Gastroesophageal sphincter (tissue), 4 donors: ENCODE measurements around the gene POFUT2. TPM values are rescaled to one million over a fixed set of nuclear protein-coding genes. Genes with fewer than 3 reads are reported as not detected.

Source experiments
- ATAC-seq: fragments of 150-250 bp; one replicate; pipeline ENCODE4 v1.9.1; 2016; ENCODE audit warnings: mild to moderate bottlenecking, moderate library complexity
- H3K27ac ChIP-seq, 4 donors: fragments of 200-600 bp; sonication (generic) in 3 of 4; 1 replicate in 3 of 4; 2 replicates in 1 of 4; pipeline ENCODE4 v1.5.1; 2016 to 2019
- H3K27me3 ChIP-seq: fragments of 200-600 bp; sonication (generic); one replicate; pipeline ENCODE4 v1.5.1; 2019
- H3K36me3 ChIP-seq, 2 donors: fragments of 200-600 bp; sonication (generic); one replicate each; pipeline ENCODE4 v1.5.1; 2019; ENCODE audit warnings: control low read depth in 1 of 2
- H3K4me1 ChIP-seq, 3 donors: fragments of 200-600 bp; sonication (generic); 1 replicate in 2 of 3; 2 replicates in 1 of 3; pipeline ENCODE4 v1.5.1; 2016 to 2019; ENCODE audit warnings: control low read depth in 2 of 3
- H3K4me3 ChIP-seq, 2 donors: fragments of 200-600 bp; sonication (generic); one replicate each; pipeline ENCODE4 v1.5.1; 2019; ENCODE audit warnings: mild to moderate bottlenecking in 1 of 2, moderate library complexity in 1 of 2
- H3K9me3 ChIP-seq, 3 donors: fragments of 200-600 bp; sonication (generic); one replicate each; pipeline ENCODE4 v1.5.1; 2017 to 2019; ENCODE audit warnings: control low read depth in 2 of 3
- EP300 ChIP-seq: sonication (generic); formaldehyde crosslinking; IDR thresholded peaks from one replicate; pipeline ENCODE4 v1.6.1; 2017; ENCODE audit warnings: antibody characterized with exemption, mild to moderate bottlenecking
- POLR2A ChIP-seq, 2 donors: fragments of 450-650 bp; IDR thresholded peaks; one replicate each; pipeline ENCODE4 v1.6.1; 2017; ENCODE audit warnings: antibody characterized with exemption in 2 of 2, mild to moderate bottlenecking in 2 of 2, moderate library complexity in 1 of 2
- POLR2AphosphoS5 ChIP-seq: sonication (generic); formaldehyde crosslinking; IDR thresholded peaks from one replicate; pipeline ENCODE4 v1.6.1; 2017; ENCODE audit warnings: antibody characterized with exemption
- WGBS, 2 donors: methylation state at CpG; one replicate each; pipeline ENCODE4 v1.1.5; 2018; ENCODE audit warnings: low coverage in 1 of 2; 5-methylcytosine and 5-hydroxymethylcytosine counted together
- total RNA-seq, 4 donors: library from RNA; depleted of rRNA; stranded (reverse); fragments of >200 nt; gene quantifications; one replicate each; pipeline ENCODE4 v1.1.0, GENCODE V29; 2016
- TF ChIP-seq, protein P1 (sequence below), 4 experiments: fragments of 200-600 bp in 2 of 4; fragments of 450-650 bp in 2 of 4; sonication (generic) in 1 of 4; IDR thresholded peaks; one replicate each; pipeline ENCODE4 v1.5.1; 2017 to 2019; ENCODE audit warnings: antibody characterized with exemption in 4 of 4, mild to moderate bottlenecking in 2 of 4, moderate library complexity in 2 of 4

Gene POFUT2
- total RNA-seq, 4 donors from 2014 or later: 17.6 to 31.1 (median 24.2) TPM

GRCh38 chr21:45235488-45235887, 52.2 kb downstream of the POFUT2 start:
- Histone ChIP-seq H3K9me3 (no peaks in the 10 kb centered on the region), H3K27me3 (peaks cover 41% of the 10 kb centered on the region), H3K4me1 (no peaks in the 10 kb centered on the region), H3K4me3 (no peak overlapping the region), H3K36me3 (no peaks in the 10 kb centered on the region), H3K27ac (no peak overlapping the region)
- no peak for TF ChIP-seq EP300
- no peak for TF ChIP-seq POLR2A (IDR thresholded peaks at IDR 0.05)
- TF ChIP-seq, protein P1, sequence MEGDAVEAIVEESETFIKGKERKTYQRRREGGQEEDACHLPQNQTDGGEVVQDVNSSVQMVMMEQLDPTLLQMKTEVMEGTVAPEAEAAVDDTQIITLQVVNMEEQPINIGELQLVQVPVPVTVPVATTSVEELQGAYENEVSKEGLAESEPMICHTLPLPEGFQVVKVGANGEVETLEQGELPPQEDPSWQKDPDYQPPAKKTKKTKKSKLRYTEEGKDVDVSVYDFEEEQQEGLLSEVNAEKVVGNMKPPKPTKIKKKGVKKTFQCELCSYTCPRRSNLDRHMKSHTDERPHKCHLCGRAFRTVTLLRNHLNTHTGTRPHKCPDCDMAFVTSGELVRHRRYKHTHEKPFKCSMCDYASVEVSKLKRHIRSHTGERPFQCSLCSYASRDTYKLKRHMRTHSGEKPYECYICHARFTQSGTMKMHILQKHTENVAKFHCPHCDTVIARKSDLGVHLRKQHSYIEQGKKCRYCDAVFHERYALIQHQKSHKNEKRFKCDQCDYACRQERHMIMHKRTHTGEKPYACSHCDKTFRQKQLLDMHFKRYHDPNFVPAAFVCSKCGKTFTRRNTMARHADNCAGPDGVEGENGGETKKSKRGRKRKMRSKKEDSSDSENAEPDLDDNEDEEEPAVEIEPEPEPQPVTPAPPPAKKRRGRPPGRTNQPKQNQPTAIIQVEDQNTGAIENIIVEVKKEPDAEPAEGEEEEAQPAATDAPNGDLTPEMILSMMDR (IDR thresholded peaks at IDR 0.05): no peak
- TF ChIP-seq POLR2AphosphoS5: no peak
- ATAC-seq: no peak
- 64 to 79% methylated on average over 6 of the region's 6 CpGs for WGBS, 2 donors

DNA sequence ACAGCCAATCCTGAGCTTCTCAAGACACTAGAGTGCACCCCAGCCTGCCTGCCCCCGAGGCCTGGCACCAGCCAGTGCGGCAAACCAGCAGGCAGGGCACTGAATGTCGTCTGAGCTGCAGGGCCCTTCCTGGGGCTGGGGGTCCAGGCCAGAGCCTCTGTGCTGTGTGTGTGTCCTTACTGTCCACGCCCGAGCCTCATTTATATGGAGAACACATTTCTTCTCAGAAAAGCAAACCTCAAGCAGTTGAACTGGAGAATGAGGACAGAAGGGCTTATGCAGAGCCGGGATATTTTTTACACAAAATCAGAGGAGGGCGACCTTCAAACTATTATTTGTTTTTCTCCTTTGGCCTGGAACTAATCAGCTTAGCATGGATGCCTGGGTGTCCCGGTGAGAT, 52.7 kb downstream of the POFUT2 start:
- no peak for TF ChIP-seq EP300
- no peak for TF ChIP-seq POLR2A (IDR thresholded peaks at IDR 0.05)
- TF ChIP-seq, protein P1 (IDR thresholded peaks at IDR 0.05): no peak
- TF ChIP-seq POLR2AphosphoS5: no peak
- WGBS, 2 donors: 61 to 66% methylated on average over 2 to 3 of the region's 8 CpGs
- H3K4me3 ChIP-seq: no peak overlapping the region
- no peaks in the 10 kb centered on the region for H3K36me3 ChIP-seq
- no peaks in the 10 kb centered on the region for H3K4me1 ChIP-seq
- no peak for ATAC-seq
- peaks cover 41% of the 10 kb centered on the region for H3K27me3 ChIP-seq
- H3K27ac ChIP-seq: no peak overlapping the region
- H3K9me3 ChIP-seq: no peaks in the 10 kb centered on the region

DNA sequence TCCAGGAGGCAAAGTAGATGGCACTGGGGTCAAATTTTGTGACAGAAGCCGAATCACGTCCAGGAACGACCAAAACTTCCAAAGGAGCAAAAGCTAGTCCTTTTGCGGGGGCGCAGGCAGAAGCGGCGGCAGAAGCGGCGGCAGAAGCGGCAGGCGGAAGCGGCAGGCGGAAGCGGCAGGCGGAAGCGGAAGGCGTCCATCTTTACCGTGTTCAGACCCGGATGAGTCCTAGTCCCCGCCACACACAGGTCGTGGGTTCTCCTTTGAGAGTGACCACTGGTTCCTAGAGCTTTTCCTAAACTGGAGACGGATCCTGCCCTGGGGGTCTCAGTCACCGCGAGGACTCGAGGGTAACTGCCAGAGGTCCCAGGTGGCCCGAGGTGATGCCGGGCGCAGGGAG, 53.6 kb downstream of the POFUT2 start:
- no peak for ATAC-seq
- Histone ChIP-seq H3K4me1 (no peaks in the 10 kb centered on the region), H3K36me3 (no peaks in the 10 kb centered on the region), H3K9me3 (no peaks in the 10 kb centered on the region), H3K4me3 (no peak overlapping the region), H3K27ac (no peak overlapping the region), H3K27me3 (peaks cover 41% of the 10 kb centered on the region)
- 68 to 79% methylated on average over 7 to 21 of the region's 28 CpGs for WGBS, 2 donors
- TF ChIP-seq, protein P1 (IDR thresholded peaks at IDR 0.05): no peak
- TF ChIP-seq POLR2A (IDR thresholded peaks at IDR 0.05) (no peak), EP300 (no peak), POLR2AphosphoS5 (no peak)

GRCh38 chr21:45231705-45232104, 56.0 kb downstream of the POFUT2 start:
- Histone ChIP-seq H3K4me3 (no peak overlapping the region), H3K9me3 (no peaks in the 10 kb centered on the region), H3K27ac (no peak overlapping the region), H3K4me1 (peaks cover 0 to 13% (median 6%) of the 10 kb centered on the region in 3 donors), H3K36me3 (no peaks in the 10 kb centered on the region), H3K27me3 (peaks cover 30% of the 10 kb centered on the region)
- ATAC-seq: no peak
- TF ChIP-seq POLR2AphosphoS5 (no peak), POLR2A (IDR thresholded peaks at IDR 0.05) (no peak), EP300 (no peak)
- 63 to 75% methylated on average over 3 of the region's 3 CpGs for WGBS, 2 donors

- H3K36me3 ChIP-seq: peaks cover 0 to 11% of the 10 kb centered on the region in 2 donors
- H3K27me3 ChIP-seq: peaks cover under 1% of the 10 kb centered on the region
- WGBS, 2 donors: 58 to 75% methylated on average over 2 to 3 of the region's 3 CpGs
- no peak for ATAC-seq
- H3K9me3 ChIP-seq: no peaks in the 10 kb centered on the region
- H3K27ac ChIP-seq: peak overlapping the region in 1 of 4 donors; percentile 16
- TF ChIP-seq POLR2A (IDR thresholded peaks at IDR 0.05): no peak
- no peak for TF ChIP-seq EP300
- TF ChIP-seq, protein P1 (IDR thresholded peaks at IDR 0.05): no peak
- TF ChIP-seq POLR2AphosphoS5: no peak
- H3K4me1 ChIP-seq: peaks cover 0 to 13% (median 6%) of the 10 kb centered on the region in 3 donors
- no peak overlapping the region for H3K4me3 ChIP-seq
Observed at GRCh38 chr21:45228656-45229240, 58.9 kb downstream of the POFUT2 start.
